Stimulated activated CD4-positive, alpha-beta T cell treated with anti-CD3 and anti-CD28 coated beads, Interleukin-4, amount 100 ng/mL, for 48 hours (primary cell): ENCODE measurements around the gene MOBP.
"Not testable (repeated sequence)": the region's sequence is repeated elsewhere in the genome, so short reads cannot be mapped to it uniquely, and the experiment has no call there.

Source experiments
- DNase-seq, 2 donors: peaks; one replicate each; pipeline ENCODE4 v3.0.0-alpha.2; 2020; ENCODE audit warnings: low read depth in 2 of 2

Gene MOBP

DNA sequence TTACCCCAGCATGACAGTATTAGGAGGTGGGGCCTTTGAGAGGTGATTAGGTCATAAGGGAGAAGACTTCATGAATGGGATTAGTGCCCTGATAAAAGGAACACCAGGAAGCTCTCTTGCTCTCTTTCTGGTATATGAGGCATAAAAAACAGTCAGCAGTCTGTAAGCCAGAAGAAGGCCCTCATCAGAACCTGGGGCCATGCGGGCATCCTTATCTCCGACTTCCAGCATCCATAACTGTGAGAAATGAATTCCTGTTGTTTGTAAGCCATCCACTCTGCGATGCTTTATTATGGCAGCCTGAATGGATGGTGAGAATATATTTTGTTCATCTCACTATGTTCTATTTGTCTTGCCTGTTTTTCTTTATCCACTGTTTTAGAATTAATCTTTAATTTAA lies 17.7 kb upstream of the MOBP start:
- no peak for DNase-seq

- no peak for DNase-seq
Measured at GRCh38 chr3:39453134-39453533, 14.3 kb upstream of the MOBP start.

- DNase-seq: not testable (repeated sequence)
Measured at GRCh38 chr3:39453872-39454271, 13.6 kb upstream of the MOBP start.

DNA sequence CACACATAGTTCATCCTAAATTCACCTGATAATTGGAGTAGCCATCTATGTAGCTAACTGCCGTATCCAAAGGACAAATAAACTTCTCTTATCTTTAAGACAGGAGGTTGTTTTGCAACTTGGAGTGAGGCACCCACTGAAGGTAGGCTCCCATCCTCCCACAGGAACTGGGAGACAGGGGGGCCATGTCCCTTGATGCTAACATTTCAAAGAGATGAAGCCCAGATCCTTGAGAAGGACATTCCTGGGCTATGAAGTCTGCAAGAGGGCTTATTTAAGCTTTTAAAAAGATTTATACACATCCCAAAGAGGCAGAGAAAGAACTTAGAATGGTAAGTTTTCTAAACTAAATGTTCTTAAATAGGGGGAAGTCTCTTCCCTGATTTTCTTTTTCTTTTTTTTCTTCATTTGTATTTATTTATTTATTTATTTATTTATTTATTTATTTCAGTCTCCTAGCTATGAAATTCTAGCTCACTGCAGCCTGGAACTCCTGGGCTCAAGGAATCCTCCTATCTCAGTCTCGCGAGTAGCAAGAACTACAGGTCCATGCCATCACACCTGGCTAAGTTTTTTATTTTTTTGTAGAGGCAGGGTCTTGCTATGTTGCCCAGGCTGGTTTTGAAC lies 12.8 kb upstream of the MOBP start:
- no peak for DNase-seq

- DNase-seq: no peak
Measured at GRCh38 chr3:39456159-39456558, 11.3 kb upstream of the MOBP start.

DNA sequence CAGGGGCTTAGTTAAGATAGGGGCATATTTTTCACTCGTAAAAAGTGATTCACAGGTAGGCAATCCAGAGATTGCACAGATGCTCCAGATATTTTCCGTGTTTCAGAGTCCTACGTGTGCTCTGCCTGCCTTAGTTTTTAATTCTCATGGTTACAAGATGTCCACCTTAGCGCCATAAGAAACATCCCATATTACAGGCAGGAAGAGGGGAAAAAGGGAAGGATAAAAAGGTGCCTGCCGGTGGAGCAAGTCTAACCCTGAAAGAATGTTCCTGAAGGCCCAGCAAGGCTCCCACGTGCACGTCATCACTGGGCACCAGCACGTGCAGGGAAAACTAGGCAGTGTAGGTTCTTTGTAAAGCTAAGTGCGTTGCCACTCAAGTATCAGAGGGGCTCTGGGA lies 10.1 kb upstream of the MOBP start:
- no peak for DNase-seq

GRCh38 chr3:39458579-39458978 lies 8.9 kb upstream of the MOBP start:
- not testable (repeated sequence) for DNase-seq

- no peak for DNase-seq
Measured at GRCh38 chr3:39460677-39461076, 6.8 kb upstream of the MOBP start.

DNA sequence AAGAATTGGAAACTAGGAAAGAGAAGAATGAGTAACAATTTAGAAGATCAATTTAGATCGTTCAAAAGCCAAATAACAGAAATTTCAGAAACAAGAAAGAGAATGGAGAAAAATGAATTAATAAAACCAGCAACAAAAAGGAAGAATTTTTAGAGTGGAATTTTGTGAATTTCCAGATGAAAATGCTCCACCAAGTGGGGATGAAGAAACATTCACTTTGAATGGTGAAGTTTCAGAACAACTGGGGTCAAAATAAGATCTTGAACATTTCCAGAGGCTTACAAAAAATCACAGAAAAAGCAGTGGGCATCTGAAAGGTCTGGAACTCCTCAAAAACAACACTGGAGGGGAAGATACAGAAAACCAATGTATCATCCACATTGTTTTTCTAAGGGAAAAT lies 4.2 kb upstream of the MOBP start:
- no peak for DNase-seq

- no peak for DNase-seq
Measured at GRCh38 chr3:39466988-39467387, 492 bp upstream of the MOBP start.

GRCh38 chr3:39468108-39468436 lies 592 bp downstream of the MOBP start:
- no peak for DNase-seq

DNA sequence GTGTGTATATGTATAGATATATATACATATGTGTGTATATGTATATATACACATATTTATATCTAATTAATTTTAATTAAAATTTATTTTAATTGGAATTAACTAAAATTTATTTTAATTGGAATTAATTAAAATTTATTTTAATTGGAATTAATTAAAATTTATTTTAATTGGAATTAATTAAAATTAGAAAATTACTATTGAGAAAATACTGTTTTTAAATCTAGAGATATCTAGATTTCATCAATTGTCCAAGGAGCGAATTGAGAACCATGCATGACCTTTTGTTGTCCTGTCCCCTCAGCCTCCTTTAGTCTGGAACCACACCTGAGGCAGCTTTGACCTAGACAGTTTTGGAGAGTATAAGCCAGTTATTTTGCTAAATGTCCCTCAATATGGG lies 1.8 kb downstream of the MOBP start:
- no peak for DNase-seq

GRCh38 chr3:39469945-39470344 lies 2.5 kb downstream of the MOBP start:
- DNase-seq: no peak

DNA sequence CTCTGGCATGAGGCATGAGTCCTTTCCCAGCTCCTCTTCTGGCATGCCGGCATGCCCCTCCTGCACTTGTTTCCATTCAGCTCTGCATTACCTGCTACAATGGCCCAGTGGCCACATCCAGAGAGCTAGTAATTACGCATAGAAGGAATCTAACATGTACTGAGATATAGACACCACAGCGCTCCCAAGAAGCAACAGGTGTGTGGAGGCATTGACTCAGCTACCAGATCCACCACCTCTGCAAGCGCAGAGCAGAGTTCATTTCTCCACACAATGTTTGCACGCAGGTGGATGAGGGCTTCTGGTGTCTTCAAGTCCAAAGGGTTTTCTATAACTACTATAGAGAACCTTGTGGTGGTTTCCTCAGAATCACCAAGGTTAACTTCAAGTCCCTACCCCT lies 4.2 kb downstream of the MOBP start:
- DNase-seq: no peak

DNA sequence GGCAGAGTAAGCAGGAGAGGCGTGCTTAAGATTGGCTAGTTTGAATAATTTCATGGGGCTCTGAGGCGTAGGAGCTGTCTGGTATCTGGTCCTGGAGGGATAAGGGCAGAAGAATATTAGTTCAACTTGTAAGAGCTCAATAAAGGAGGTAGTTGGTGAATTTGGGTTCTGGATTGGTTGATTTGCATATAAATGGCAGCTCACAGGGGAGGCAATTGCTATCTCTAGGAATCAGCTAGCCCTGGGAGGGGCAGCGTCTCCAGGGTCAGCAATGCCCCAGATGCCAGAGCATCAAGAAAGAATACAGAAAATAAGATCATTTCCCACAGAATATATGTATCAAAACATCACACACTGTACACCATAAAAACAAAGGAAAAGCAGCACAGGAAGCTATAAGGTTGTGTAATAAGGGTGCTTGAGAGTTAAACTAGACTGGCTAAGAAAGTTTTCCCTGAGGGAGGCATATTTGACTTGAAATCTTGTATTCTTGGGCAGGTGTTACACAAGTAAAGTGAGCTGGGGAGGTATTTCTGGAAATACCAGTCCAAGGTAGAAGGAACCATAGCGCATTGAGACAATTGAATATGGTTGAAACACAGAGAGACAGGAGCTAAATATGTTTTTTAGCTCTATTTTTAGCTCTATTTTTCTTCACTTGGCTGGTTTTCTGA lies 6.1 kb downstream of the MOBP start:
- no peak for DNase-seq

GRCh38 chr3:39474126-39474515 lies 6.6 kb downstream of the MOBP start:
- DNase-seq: no peak

GRCh38 chr3:39476783-39477182 lies 9.3 kb downstream of the MOBP start:
- no peak for DNase-seq

DNA sequence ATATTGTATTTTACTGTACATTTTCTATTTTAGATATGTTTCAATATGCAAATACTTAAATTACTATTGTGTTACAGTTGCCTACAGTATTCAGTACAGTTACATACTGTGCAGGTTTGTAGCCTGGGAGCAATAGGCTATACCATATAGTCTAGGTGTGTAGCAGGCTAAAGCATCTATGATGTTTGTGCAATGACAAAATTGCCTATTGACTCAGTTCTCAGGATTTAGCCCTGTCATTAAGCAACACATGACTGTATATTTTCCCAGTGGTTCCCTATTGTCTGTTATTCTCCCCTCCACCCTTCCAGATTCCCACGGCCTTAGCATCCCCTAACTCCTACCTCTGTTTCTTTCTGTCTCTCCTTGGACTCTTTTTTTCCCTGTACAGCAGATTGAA lies 10.7 kb downstream of the MOBP start:
- no peak for DNase-seq

DNA sequence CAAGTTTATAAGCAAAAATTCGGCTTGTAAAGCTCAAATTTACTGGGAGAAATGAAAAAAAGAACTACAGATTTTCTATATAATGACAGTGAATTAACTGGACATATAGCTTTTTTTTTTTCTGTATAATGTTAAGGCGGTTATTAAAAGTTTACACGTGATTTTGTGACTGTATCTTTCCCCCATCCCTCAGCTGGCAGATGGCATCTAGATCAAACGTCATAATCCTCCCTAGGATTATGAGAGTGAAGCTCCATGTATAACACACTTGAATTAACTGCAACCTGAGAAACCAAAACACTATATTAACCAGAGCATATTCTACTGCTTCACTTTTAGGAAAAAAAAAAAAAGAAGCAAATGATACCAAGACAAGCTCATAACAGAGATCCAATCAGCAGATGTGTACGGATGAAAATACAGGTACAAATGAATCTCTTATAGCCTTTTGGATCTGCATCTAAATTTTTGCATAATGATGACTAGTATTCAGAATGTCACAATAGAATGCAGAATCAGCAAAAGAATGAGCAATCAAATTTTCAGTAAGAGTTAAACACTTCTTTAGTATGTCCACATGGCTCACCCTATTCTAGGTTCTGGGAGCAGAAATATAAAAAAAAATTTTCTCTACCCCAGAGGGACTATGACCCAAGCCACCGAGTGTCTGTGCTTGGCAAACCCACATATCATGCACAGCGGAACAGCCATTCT lies 12.4 kb downstream of the MOBP start:
- DNase-seq: no peak

DNA sequence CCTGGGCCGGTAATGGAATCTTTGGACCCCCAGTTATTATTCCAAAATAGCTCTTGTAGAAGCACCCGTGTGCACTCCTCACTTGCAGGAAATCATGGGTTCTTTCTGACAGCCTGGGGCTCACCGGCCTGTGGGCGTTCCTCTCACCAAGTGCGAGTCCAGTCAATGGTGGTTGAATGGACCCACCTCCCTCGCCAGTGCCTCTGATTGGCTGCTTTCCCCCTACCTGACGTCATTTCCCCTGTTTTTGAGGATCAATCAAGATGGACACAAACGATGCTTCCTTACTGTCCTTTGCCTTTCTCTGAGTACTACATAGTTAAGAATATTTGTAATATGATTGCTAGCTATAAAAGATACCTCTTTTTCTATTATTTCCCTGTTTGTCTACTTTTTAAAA lies 18.1 kb downstream of the MOBP start:
- DNase-seq: no peak

DNA sequence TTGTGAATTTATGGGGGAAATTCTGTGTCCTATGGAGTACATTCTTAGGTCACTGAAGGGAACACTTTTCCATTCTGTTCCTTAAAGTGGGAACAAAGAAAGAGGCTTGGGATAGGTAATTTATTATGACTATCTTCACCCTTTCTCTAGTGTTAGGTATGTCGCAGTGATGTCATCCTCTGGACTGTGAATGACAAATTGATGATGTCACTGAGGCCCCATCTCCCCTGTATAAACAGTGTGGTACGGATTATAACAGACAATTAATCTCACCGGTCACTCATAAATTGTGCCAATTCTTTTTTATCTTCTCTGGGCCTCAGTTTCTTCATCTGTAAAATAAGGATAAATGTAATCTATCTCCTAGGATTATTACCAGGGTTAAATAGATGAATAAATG lies 23.5 kb downstream of the MOBP start:
- no peak for DNase-seq

DNA sequence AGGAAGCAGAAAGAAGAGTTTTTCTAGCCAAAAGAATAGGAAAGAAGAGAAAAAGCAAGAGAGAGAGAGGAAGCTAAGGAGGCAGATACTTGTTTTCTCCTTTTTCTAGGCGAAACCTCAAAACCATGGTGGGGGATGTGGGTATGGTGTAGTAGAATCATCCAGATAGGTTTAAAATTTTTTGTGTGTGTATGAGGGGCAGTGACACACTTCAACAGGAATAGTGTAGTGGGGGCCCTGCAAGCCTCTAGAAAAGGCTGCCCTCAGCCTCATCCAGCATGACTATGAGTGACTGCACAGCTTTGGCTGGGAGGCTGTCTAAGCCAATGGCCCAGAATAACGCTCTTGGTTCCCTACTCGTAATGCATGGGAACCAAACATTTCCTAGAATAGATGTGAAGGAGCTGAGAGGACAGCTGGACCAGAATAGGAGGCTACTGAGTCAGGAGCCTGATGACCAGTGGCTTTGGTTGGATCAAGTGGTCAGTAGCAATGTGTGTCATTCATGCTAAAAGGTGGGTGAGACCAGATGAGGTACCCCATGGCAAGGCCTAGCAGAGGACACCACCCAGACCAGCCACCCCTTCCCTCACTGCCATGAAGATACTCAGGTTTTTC lies 24.4 kb downstream of the MOBP start:
- DNase-seq: no peak

GRCh38 chr3:39494781-39495180 lies 27.3 kb downstream of the MOBP start:
- no peak for DNase-seq
